K562 (cell line): Measurements from ENCODE around the gene HCFC1R1. TPM values are rescaled to one million over a fixed set of nuclear protein-coding genes. Genes with fewer than 3 reads are reported as not detected.

Experiments
- ATAC-seq: fragments of 200-7000 bp; cut with Tn5 transposase; 3 replicates; pipeline ENCODE4 v1.9.1; 2020; ENCODE audit warnings: moderate library complexity
- BruUV-seq: library from RNA; stranded (reverse); fragments of 400-500 nt; replicated peaks from 2 replicates; lab custom pipeline; 2021; lab: Mats Ljungman, UMichigan
- CTCF ChIA-PET: fragments of 300-600 bp; formaldehyde crosslinking; extraction: SDS; loops from one replicate; lab custom pipeline; 2021; ENCODE audit warnings: low intra/inter-chr PET ratio; lab: Yijun Ruan, JAX
- POLR2A ChIA-PET: fragments of 300-600, 350-650 bp; sonication (Branson Sonifier 250); formaldehyde crosslinking; extraction: SDS; loops from one replicate; lab custom pipeline; 2021; ENCODE audit warnings: antibody characterized with exemption, inconsistent platforms; lab: Yijun Ruan, JAX
- DNase-seq, 4 experiments: peaks; one replicate each; pipeline versions ENCODE4 v3.0.0 to v3.0.0-alpha.2; 2011 to 2018; ENCODE audit warnings: low spot score in 3 of 4, mixed read lengths in 3 of 4; ENCODE audit errors: extremely low read depth in 1 of 4
- FAIRE-seq: peaks from 2 replicates; lab custom pipeline; 2011; peaks lifted over from hg19 to GRCh38; lab: Jason Lieb, UNC
- H2AFZ ChIP-seq: 2 replicates; pipeline ENCODE4 v1.6.0; 2011; ENCODE audit warnings: low read depth, low read length, control low read depth, inconsistent platforms
- H3K27ac ChIP-seq: fragments of 200-600 bp; 3 replicates; pipeline ENCODE4 v1.8.0; 2011; ENCODE audit warnings: low read depth, mild to moderate bottlenecking, control low read depth, inconsistent platforms, low read length, moderate library complexity, mixed read lengths; ENCODE audit errors: extremely low read depth
- H3K27me3 ChIP-seq, 2 experiments: fragments of 300-600 bp in 1 of 2; 2 replicates in 1 of 2; 3 replicates in 1 of 2; pipeline versions ENCODE4 v1.6.0 to v1.8.0; 2011; ENCODE audit warnings: inconsistent platforms in 2 of 2, low read length in 2 of 2, mild to moderate bottlenecking in 1 of 2, mixed read lengths in 1 of 2, moderate library complexity in 1 of 2; ENCODE audit not compliant: control insufficient read depth in 2 of 2, insufficient read depth in 2 of 2
- H3K36me3 ChIP-seq: fragments of 300-600 bp; 3 replicates; pipeline ENCODE4 v1.8.0; 2011; ENCODE audit warnings: mild to moderate bottlenecking, low read length, inconsistent platforms; ENCODE audit not compliant: control insufficient read depth, insufficient read depth
- H3K4me1 ChIP-seq, 2 experiments: fragments of 200-600 bp in 1 of 2; replicated peaks in 1 of 2; 2 replicates in 1 of 2; 3 replicates in 1 of 2; pipeline versions ENCODE4 v1.5.1 to v1.8.0; 2011; ENCODE audit warnings: inconsistent platforms in 2 of 2, low read length in 2 of 2, mild to moderate bottlenecking in 1 of 2, mixed read lengths in 1 of 2, moderate library complexity in 1 of 2; ENCODE audit not compliant: control insufficient read depth in 2 of 2, insufficient read depth in 2 of 2
- H3K4me2 ChIP-seq: 2 replicates; pipeline ENCODE4 v1.6.1; 2011; ENCODE audit warnings: low read length, control low read depth, inconsistent platforms, mixed read lengths; ENCODE audit not compliant: insufficient read depth
- H3K4me3 ChIP-seq: fragments of 200-600 bp; sonication (generic), shearing (Covaris generic); 2 replicates; pipeline ENCODE4 v1.5.1; 2016; ENCODE audit warnings: control low read depth, inconsistent platforms
- H3K79me2 ChIP-seq: fragments of 200-600 bp; 3 replicates; pipeline ENCODE4 v1.8.0; 2011; ENCODE audit warnings: low read length, inconsistent platforms; ENCODE audit not compliant: control insufficient read depth, insufficient read depth
- H3K9ac ChIP-seq, 2 experiments: 2 replicates each; pipeline versions ENCODE4 v1.6.0 to v1.6.1; 2011; ENCODE audit warnings: low read depth in 2 of 2, low read length in 2 of 2, control low read depth in 1 of 2, inconsistent platforms in 1 of 2, mild to moderate bottlenecking in 1 of 2, mixed read lengths in 1 of 2; ENCODE audit not compliant: insufficient read depth in 1 of 2
- H3K9me1 ChIP-seq: one replicate; pipeline ENCODE4 v1.6.0; 2011; ENCODE audit warnings: inconsistent platforms, mild to moderate bottlenecking, low read length, moderate library complexity; ENCODE audit not compliant: control insufficient read depth, insufficient read depth
- H3K9me3 ChIP-seq: replicated peaks from 2 replicates; pipeline ENCODE4 v1.5.1; 2011; ENCODE audit warnings: low read depth, low read length, inconsistent platforms; ENCODE audit not compliant: control insufficient read depth, insufficient read depth
- H4K20me1 ChIP-seq: replicated peaks from 2 replicates; pipeline ENCODE4 v1.6.1; 2011; ENCODE audit warnings: low read length, inconsistent platforms, mixed read lengths; ENCODE audit not compliant: control insufficient read depth, insufficient read depth
- EGR1 ChIP-seq: fragments of 450-650 bp; conservative IDR thresholded peaks from 2 replicates; pipeline ENCODE4 v1.6.1; 2017; ENCODE audit warnings: mild to moderate bottlenecking
- MEIS2 ChIP-seq: fragments of 450-650 bp; IDR thresholded peaks from 2 replicates; pipeline ENCODE4 v1.6.1; 2014; ENCODE audit warnings: mild to moderate bottlenecking; ENCODE audit not compliant: partially characterized antibody
- MTA1 ChIP-seq: fragments of 450-650 bp; IDR thresholded peaks from 2 replicates; pipeline ENCODE4 v1.6.1; 2017; ENCODE audit warnings: borderline replicate concordance
- NFXL1 ChIP-seq: fragments of 450-650 bp; formaldehyde crosslinking; IDR thresholded peaks from 2 replicates; pipeline ENCODE4 v1.4.0; 2021; ENCODE audit warnings: mild to moderate bottlenecking
- NUFIP1 ChIP-seq: fragments of 450-650 bp; IDR thresholded peaks from 2 replicates; pipeline ENCODE4 v1.6.1; 2018; ENCODE audit not compliant: partially characterized antibody
- TFAP4 ChIP-seq: sonication (generic); formaldehyde crosslinking; IDR thresholded peaks from 2 replicates; pipeline ENCODE4 v1.8.0; 2022; ENCODE audit warnings: missing genetic modification reagents, mild to moderate bottlenecking, moderate library complexity, borderline replicate concordance
- YY1 ChIP-seq, 3 experiments: IDR thresholded peaks; 2 replicates each; pipeline ENCODE4 v1.6.1; 2011; ENCODE audit warnings: low read length in 2 of 3, mild to moderate bottlenecking in 2 of 3, moderate library complexity in 2 of 3, borderline replicate concordance in 1 of 3, control low read depth in 1 of 3, low read depth in 1 of 3; ENCODE audit not compliant: insufficient read depth in 3 of 3, insufficient replicate concordance in 2 of 3, control insufficient read depth in 1 of 3, insufficient read length in 1 of 3; ENCODE audit errors: extremely low read depth in 1 of 3
- ZBTB5 ChIP-seq: fragments of 450-650 bp; IDR thresholded peaks from 2 replicates; pipeline ENCODE4 v1.6.1; 2017; ENCODE audit warnings: antibody characterized with exemption
- ZC3H8 ChIP-seq: fragments of 450-650 bp; IDR thresholded peaks from 2 replicates; pipeline ENCODE4 v1.6.1; 2017
- ZNF318 ChIP-seq, 2 experiments: fragments of 450-650 bp; IDR thresholded peaks; 2 replicates each; pipeline ENCODE4 v1.6.1; 2016; ENCODE audit warnings: mild to moderate bottlenecking in 2 of 2, borderline replicate concordance in 1 of 2, low read depth in 1 of 2, moderate library complexity in 1 of 2
- ZZZ3 ChIP-seq: fragments of 450-650 bp; IDR thresholded peaks from 2 replicates; pipeline ENCODE4 v1.6.1; 2016; ENCODE audit warnings: antibody characterized with exemption, mild to moderate bottlenecking, moderate library complexity
- WGBS: fragments of 100-300 bp; shearing (Covaris generic); methylation state at CpG from one replicate; pipeline ENCODE4 v1.1.6; 2016; ENCODE audit warnings: low coverage, mixed read lengths; ENCODE audit not compliant: insufficient coverage; ENCODE audit errors: missing lambda C conversion rate; 5-methylcytosine and 5-hydroxymethylcytosine counted together
- in situ Hi-C: fragments of 300-500 bp; cut with MboI; formaldehyde crosslinking; loops from 4 replicates; pipeline ENCODE4 v1.15.0; 2018; ENCODE audit warnings: inconsistent platforms, mixed read lengths
- intact Hi-C: fragments of 100-400 bp; cut with micrococcal nuclease; formaldehyde crosslinking; loops from 2 replicates; pipeline ENCODE4 v1.14.2; 2022
- polyA plus RNA-seq, 8 experiments: library from polyadenylated mRNA; depleted of rRNA in 4 of 8; stranded (reverse) in 5 of 8; unstranded in 3 of 8; fragments of >200 nt; fragmentation: Nextera tagmentation in 2 of 8; fragmentation: Illumina TruSeq in 1 of 8; extraction: Ambion mirVana in 2 of 8; extraction: Trizol in 1 of 8; gene quantifications; 2 replicates each; pipeline versions ENCODE4 v1.2.1 to v1.2.3, GENCODE V29; 2011 to 2014; ENCODE audit warnings: inconsistent platforms in 1 of 8, missing spikeins in 1 of 8
- total RNA-seq, 7 experiments: library from RNA; depleted of rRNA in 6 of 7; stranded (reverse); fragments of >200 nt in 6 of 7; fragmentation: Illumina TruSeq in 2 of 7; extraction: Trizol in 2 of 7; gene quantifications; 2 replicates each; pipeline versions ENCODE4 v1.2.1 to v1.2.3, GENCODE V29; 2011 to 2021; ENCODE audit warnings: low replicate concordance in 1 of 7

Gene HCFC1R1
- total and polyA plus RNA-seq, 9 of the 15 experiments (the other 6 are each of a cell fraction or from before 2014, with no cell fraction given), result 2.2 to 29.0 (median 11.2) TPM

GRCh38 chr16:2988590-2989099, 35.1 kb downstream of the HCFC1R1 start:
- intact Hi-C loops, result no loop called here
- Histone ChIP-seq H3K27me3 (no peaks in the 10 kb centered on the region), H3K9me1 (no peaks in the 10 kb centered on the region), H3K36me3 (no peaks in the 10 kb centered on the region), H2AFZ (no peak overlapping the region), H3K9me3 (no peaks in the 10 kb centered on the region), H3K79me2 (no peaks in the 10 kb centered on the region), H4K20me1 (no peaks in the 10 kb centered on the region), H3K4me3 (no peak overlapping the region), H3K9ac (peak overlapping the region in 1 of 2 experiments; percentile 53; a peak in 2 of 4 replicates), H3K4me1 (peaks cover 3 to 54% of the 10 kb centered on the region in 2 experiments; a peak in 2 of 5 replicates), H3K27ac (no peak overlapping the region), H3K4me2 (no peak overlapping the region)
- ChIA-PET CTCF (no interaction called here), POLR2A (interaction anchor here (0.8 kb wide), 1 partner anchor 19 kb away, joined by 3 read pairs; no protein-coding TSS in a partner anchor)
- ATAC-seq, result no peak
- FAIRE-seq, result no peak
- in situ Hi-C loops, result no loop called here
- WGBS, result 26% methylated on average over 6 of the region's 8 CpGs
- no TSS peak for BruUV-seq
- no peak for DNase-seq
- no peak for TF ChIP-seq NFXL1 (CRISPR knock-in tag)
- no peak for TF ChIP-seq YY1 (IDR thresholded peaks at IDR 0.05; ENCODE audit: borderline replicate concordance in 1 of 3, control insufficient read depth in 1 of 3, extremely low read depth in 1 of 3, insufficient read depth in 3 of 3, insufficient read length in 1 of 3, insufficient replicate concordance in 2 of 3, low read depth in 1 of 3, low read length in 2 of 3)
- no peak for TF ChIP-seq ZZZ3
- TF ChIP-seq ZBTB5, result no peak
- no peak for TF ChIP-seq ZNF318 (IDR thresholded peaks at IDR 0.05; ENCODE audit: borderline replicate concordance in 1 of 2, low read depth in 1 of 2)
- no peak for TF ChIP-seq NUFIP1
- no peak for TF ChIP-seq MTA1
- no peak for TF ChIP-seq EGR1
- TF ChIP-seq ZC3H8, result no peak
- no peak for TF ChIP-seq TFAP4 (CRISPR knock-in tag)
- no peak for TF ChIP-seq MEIS2
